WTC11 (cell line): ENCODE results near the gene KIFBP. TPM values are rescaled to one million over a fixed set of nuclear protein-coding genes. Genes with fewer than 3 reads are reported as not detected.

Experiments used
- ATAC-seq: fragments of 200-7000 bp; cut with Tn5 transposase; 2 replicates; pipeline ENCODE4 v1.10.0; 2021; ENCODE audit warnings: mild to moderate bottlenecking, moderate library complexity
- CTCF ChIA-PET: fragments of 300-600 bp; sonication (Branson Sonifier 250); formaldehyde crosslinking; loops from one replicate; lab custom pipeline; 2021; ENCODE audit warnings: antibody characterized with exemption; lab: Charles Lee
- POLR2A ChIA-PET: fragments of 350-600 bp; sonication (Branson Sonifier 250); formaldehyde crosslinking; loops from one replicate; lab custom pipeline; 2021; ENCODE audit warnings: antibody characterized with exemption; lab: Charles Lee
- DNase-seq: peaks from one replicate; pipeline ENCODE4 v3.0.0; 2021; ENCODE audit warnings: low spot score
- H3K27ac Mint-ChIP-seq: 2 replicates; pipeline ENCODE4 v1.8.0; 2021; ENCODE audit warnings: mixed read lengths
- H3K27me3 Mint-ChIP-seq: 2 replicates; pipeline ENCODE4 v1.8.0; 2021; ENCODE audit warnings: low read depth, mild to moderate bottlenecking, moderate library complexity, mixed read lengths
- H3K36me3 Mint-ChIP-seq: 2 replicates; pipeline ENCODE4 v1.8.0; 2021; ENCODE audit warnings: mixed read lengths
- H3K4me1 Mint-ChIP-seq: 2 replicates; pipeline ENCODE4 v1.8.0; 2022; ENCODE audit warnings: mixed read lengths
- H3K4me3 Mint-ChIP-seq: 2 replicates; pipeline ENCODE4 v1.8.0; 2021; ENCODE audit warnings: mild to moderate bottlenecking, moderate library complexity, mixed read lengths
- H3K9me3 Mint-ChIP-seq: 2 replicates; pipeline ENCODE4 v1.8.0; 2021; ENCODE audit warnings: mixed read lengths
- E2F1 ChIP-seq: sonication (generic); formaldehyde crosslinking; IDR thresholded peaks from 2 replicates; pipeline ENCODE4 v1.8.0; 2022; ENCODE audit warnings: mild to moderate bottlenecking, missing genetic modification reagents
- E2F5 ChIP-seq: sonication (generic); formaldehyde crosslinking; IDR thresholded peaks from 2 replicates; pipeline ENCODE4 v1.8.1; 2022; ENCODE audit warnings: mild to moderate bottlenecking, moderate library complexity, missing genetic modification reagents
- EMX1 ChIP-seq: fragments of 250-450 bp; sonication (Bioruptor Pico); IDR thresholded peaks from 2 replicates; pipeline ENCODE4 v1.8.0; 2021; ENCODE audit warnings: mild to moderate bottlenecking
- ESRRA ChIP-seq: sonication (generic); formaldehyde crosslinking; IDR thresholded peaks from 2 replicates; pipeline ENCODE4 v1.8.1; 2022; ENCODE audit warnings: mild to moderate bottlenecking, missing genetic modification reagents, borderline replicate concordance
- FOXJ3 ChIP-seq: sonication (generic); formaldehyde crosslinking; IDR thresholded peaks from 2 replicates; pipeline ENCODE4 v1.9.0; 2021; ENCODE audit warnings: missing genetic modification reagents, mild to moderate bottlenecking, borderline replicate concordance
- HMGA2 ChIP-seq: fragments of 250-450 bp; sonication (Bioruptor Pico); IDR thresholded peaks from 2 replicates; pipeline ENCODE4 v1.4.0; 2021; ENCODE audit warnings: mild to moderate bottlenecking, moderate library complexity
- JUN ChIP-seq: sonication (generic); formaldehyde crosslinking; IDR thresholded peaks from 2 replicates; pipeline ENCODE4 v1.8.0; 2023; ENCODE audit warnings: mild to moderate bottlenecking, missing genetic modification reagents
- MXD4 ChIP-seq: fragments of 250-450 bp; sonication (Bioruptor Pico); IDR thresholded peaks from 2 replicates; pipeline ENCODE4 v1.8.0; 2021; ENCODE audit warnings: mild to moderate bottlenecking, moderate library complexity, borderline replicate concordance
- NFATC4 ChIP-seq: fragments of 250-450 bp; sonication (Bioruptor Pico); IDR thresholded peaks from 2 replicates; pipeline ENCODE4 v1.9.0; 2021; ENCODE audit warnings: mild to moderate bottlenecking
- NFYB ChIP-seq: sonication (generic); formaldehyde crosslinking; conservative IDR thresholded peaks from 2 replicates; pipeline ENCODE4 v1.8.0; 2022; ENCODE audit warnings: low read depth, missing genetic modification reagents
- NR3C1 ChIP-seq: sonication (generic); formaldehyde crosslinking; conservative IDR thresholded peaks from 2 replicates; pipeline ENCODE4 v1.8.1; 2023; ENCODE audit warnings: low read depth, mild to moderate bottlenecking, missing genetic modification reagents
- SMAD4 ChIP-seq: sonication (generic); formaldehyde crosslinking; IDR thresholded peaks from 2 replicates; pipeline ENCODE4 v1.8.0; 2022; ENCODE audit warnings: mild to moderate bottlenecking, missing genetic modification reagents
- SOX15 ChIP-seq: fragments of 250-450 bp; sonication (Bioruptor Pico); IDR thresholded peaks from 2 replicates; pipeline ENCODE4 v1.9.0; 2021; ENCODE audit warnings: mild to moderate bottlenecking
- ZBTB21 ChIP-seq: sonication (generic); formaldehyde crosslinking; IDR thresholded peaks from 2 replicates; pipeline ENCODE4 v1.8.1; 2023; ENCODE audit warnings: mild to moderate bottlenecking, missing genetic modification reagents, borderline replicate concordance
- ZNF219 ChIP-seq: sonication (generic); formaldehyde crosslinking; IDR thresholded peaks from 2 replicates; pipeline ENCODE4 v1.8.0; 2023; ENCODE audit warnings: missing genetic modification reagents, mild to moderate bottlenecking, borderline replicate concordance
- ZNF423 ChIP-seq: fragments of 250-450 bp; sonication (Bioruptor Pico); IDR thresholded peaks from 2 replicates; pipeline ENCODE4 v2.1.2; 2022; ENCODE audit warnings: mild to moderate bottlenecking, moderate library complexity
- ZNF671 ChIP-seq: fragments of 250-450 bp; sonication (Bioruptor Pico); IDR thresholded peaks from 2 replicates; pipeline ENCODE4 v1.8.0; 2021; ENCODE audit warnings: mild to moderate bottlenecking
- total RNA-seq: library from RNA; stranded (reverse); gene quantifications from 3 replicates; pipeline ENCODE4 v1.2.3, GENCODE V29; 2021
- TF ChIP-seq, protein P1 (sequence below): sonication (generic); formaldehyde crosslinking; conservative IDR thresholded peaks from 2 replicates; pipeline ENCODE4 v1.8.1; 2023; ENCODE audit warnings: mild to moderate bottlenecking, low read depth, missing genetic modification reagents, moderate library complexity
- TF ChIP-seq, protein P2 (sequence below): fragments of 250-450 bp; sonication (Bioruptor Pico); IDR thresholded peaks from 2 replicates; pipeline ENCODE4 v1.9.0; 2021; ENCODE audit warnings: mild to moderate bottlenecking
- TF ChIP-seq, protein P3 (sequence below): sonication (generic); formaldehyde crosslinking; IDR thresholded peaks from 2 replicates; pipeline ENCODE4 v1.8.1; 2023; ENCODE audit warnings: mild to moderate bottlenecking, missing genetic modification reagents
- TF ChIP-seq, protein P4 (sequence below): sonication (generic); formaldehyde crosslinking; conservative IDR thresholded peaks from 2 replicates; pipeline ENCODE4 v1.8.1; 2022; ENCODE audit warnings: mild to moderate bottlenecking, missing genetic modification reagents

KIFBP gene
- total RNA-seq, 1 experiment from 2014 or later, result 31.2 TPM

GRCh38 chr10:68954904-68955303 lies 33.7 kb upstream of the KIFBP start:
- no peaks in the 10 kb centered on the region for H3K27me3 Mint-ChIP-seq
- TF ChIP-seq, protein P1, sequence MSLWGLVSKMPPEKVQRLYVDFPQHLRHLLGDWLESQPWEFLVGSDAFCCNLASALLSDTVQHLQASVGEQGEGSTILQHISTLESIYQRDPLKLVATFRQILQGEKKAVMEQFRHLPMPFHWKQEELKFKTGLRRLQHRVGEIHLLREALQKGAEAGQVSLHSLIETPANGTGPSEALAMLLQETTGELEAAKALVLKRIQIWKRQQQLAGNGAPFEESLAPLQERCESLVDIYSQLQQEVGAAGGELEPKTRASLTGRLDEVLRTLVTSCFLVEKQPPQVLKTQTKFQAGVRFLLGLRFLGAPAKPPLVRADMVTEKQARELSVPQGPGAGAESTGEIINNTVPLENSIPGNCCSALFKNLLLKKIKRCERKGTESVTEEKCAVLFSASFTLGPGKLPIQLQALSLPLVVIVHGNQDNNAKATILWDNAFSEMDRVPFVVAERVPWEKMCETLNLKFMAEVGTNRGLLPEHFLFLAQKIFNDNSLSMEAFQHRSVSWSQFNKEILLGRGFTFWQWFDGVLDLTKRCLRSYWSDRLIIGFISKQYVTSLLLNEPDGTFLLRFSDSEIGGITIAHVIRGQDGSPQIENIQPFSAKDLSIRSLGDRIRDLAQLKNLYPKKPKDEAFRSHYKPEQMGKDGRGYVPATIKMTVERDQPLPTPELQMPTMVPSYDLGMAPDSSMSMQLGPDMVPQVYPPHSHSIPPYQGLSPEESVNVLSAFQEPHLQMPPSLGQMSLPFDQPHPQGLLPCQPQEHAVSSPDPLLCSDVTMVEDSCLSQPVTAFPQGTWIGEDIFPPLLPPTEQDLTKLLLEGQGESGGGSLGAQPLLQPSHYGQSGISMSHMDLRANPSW (CRISPR knock-in tag), result no peak
- TF ChIP-seq HMGA2 (CRISPR knock-in tag), result no peak
- TF ChIP-seq, protein P2, sequence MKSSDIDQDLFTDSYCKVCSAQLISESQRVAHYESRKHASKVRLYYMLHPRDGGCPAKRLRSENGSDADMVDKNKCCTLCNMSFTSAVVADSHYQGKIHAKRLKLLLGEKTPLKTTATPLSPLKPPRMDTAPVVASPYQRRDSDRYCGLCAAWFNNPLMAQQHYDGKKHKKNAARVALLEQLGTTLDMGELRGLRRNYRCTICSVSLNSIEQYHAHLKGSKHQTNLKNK (CRISPR knock-in tag), result no peak
- no peak for TF ChIP-seq NFYB (CRISPR knock-in tag)
- TF ChIP-seq, protein P3, sequence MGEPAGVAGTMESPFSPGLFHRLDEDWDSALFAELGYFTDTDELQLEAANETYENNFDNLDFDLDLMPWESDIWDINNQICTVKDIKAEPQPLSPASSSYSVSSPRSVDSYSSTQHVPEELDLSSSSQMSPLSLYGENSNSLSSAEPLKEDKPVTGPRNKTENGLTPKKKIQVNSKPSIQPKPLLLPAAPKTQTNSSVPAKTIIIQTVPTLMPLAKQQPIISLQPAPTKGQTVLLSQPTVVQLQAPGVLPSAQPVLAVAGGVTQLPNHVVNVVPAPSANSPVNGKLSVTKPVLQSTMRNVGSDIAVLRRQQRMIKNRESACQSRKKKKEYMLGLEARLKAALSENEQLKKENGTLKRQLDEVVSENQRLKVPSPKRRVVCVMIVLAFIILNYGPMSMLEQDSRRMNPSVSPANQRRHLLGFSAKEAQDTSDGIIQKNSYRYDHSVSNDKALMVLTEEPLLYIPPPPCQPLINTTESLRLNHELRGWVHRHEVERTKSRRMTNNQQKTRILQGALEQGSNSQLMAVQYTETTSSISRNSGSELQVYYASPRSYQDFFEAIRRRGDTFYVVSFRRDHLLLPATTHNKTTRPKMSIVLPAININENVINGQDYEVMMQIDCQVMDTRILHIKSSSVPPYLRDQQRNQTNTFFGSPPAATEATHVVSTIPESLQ (CRISPR knock-in tag), result no peak
- TF ChIP-seq MXD4 (CRISPR knock-in tag), result no peak
- no peak for TF ChIP-seq SMAD4
- no peak for TF ChIP-seq JUN (CRISPR knock-in tag)
- no peak for TF ChIP-seq FOXJ3 (CRISPR knock-in tag)
- TF ChIP-seq SOX15, result no peak
- TF ChIP-seq ESRRA, result no peak
- no peak for TF ChIP-seq NR3C1 (CRISPR knock-in tag)
- TF ChIP-seq ZNF219 (CRISPR knock-in tag), result no peak
- TF ChIP-seq E2F1 (CRISPR knock-in tag), result no peak
- TF ChIP-seq ZBTB21 (CRISPR knock-in tag), result no peak
- TF ChIP-seq NFATC4 (CRISPR knock-in tag), result no peak
- TF ChIP-seq, protein P4, sequence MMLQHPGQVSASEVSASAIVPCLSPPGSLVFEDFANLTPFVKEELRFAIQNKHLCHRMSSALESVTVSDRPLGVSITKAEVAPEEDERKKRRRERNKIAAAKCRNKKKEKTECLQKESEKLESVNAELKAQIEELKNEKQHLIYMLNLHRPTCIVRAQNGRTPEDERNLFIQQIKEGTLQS (CRISPR knock-in tag), result no peak
- CTCF ChIA-PET, result interaction anchor here (1.0 to 2.0 kb wide), 5 partner anchors 14 to 453 kb away, joined by 3 to 7 read pairs (median 5); partner anchors contain the start of gene STOX1
- DNase-seq (no peak), ATAC-seq (no peak)
- H3K9me3 Mint-ChIP-seq, result peaks cover 3% of the 10 kb centered on the region; the same call in 1 of the 2 replicates
- peaks cover 9% of the 10 kb centered on the region for H3K4me1 Mint-ChIP-seq
- POLR2A ChIA-PET, result no interaction called here
- peak overlapping the region; percentile 51; the same call in 1 of the 2 replicates for H3K27ac Mint-ChIP-seq
- H3K4me3 Mint-ChIP-seq, result peak overlapping the region; percentile 64
- H3K36me3 Mint-ChIP-seq, result peaks cover 11% of the 10 kb centered on the region

GRCh38 chr10:68955355-68955831 lies 33.2 kb upstream of the KIFBP start:
- peak overlapping the region; percentile 99 for H3K4me3 Mint-ChIP-seq
- peak overlapping the region; percentile 99 for H3K27ac Mint-ChIP-seq
- ATAC-seq (peak; percentile 45), DNase-seq (no peak)
- POLR2A ChIA-PET, result no interaction called here
- H3K9me3 Mint-ChIP-seq, result peaks cover 3% of the 10 kb centered on the region; the same call in 1 of the 2 replicates
- H3K27me3 Mint-ChIP-seq, result no peaks in the 10 kb centered on the region
- CTCF ChIA-PET, result interaction anchor here (0.9 to 2.0 kb wide), 9 partner anchors 14 to 453 kb away, joined by 3 to 7 read pairs (median 4); partner anchors contain the start of gene STOX1
- H3K4me1 Mint-ChIP-seq, result peaks cover 9% of the 10 kb centered on the region
- H3K36me3 Mint-ChIP-seq, result peaks cover 16% of the 10 kb centered on the region
- no peak for TF ChIP-seq ESRRA
- TF ChIP-seq MXD4 (CRISPR knock-in tag), result no peak
- TF ChIP-seq, protein P1 (CRISPR knock-in tag), result no peak
- TF ChIP-seq EMX1, result no peak
- TF ChIP-seq ZNF423 (CRISPR knock-in tag), result no peak
- no peak for TF ChIP-seq ZNF671
- TF ChIP-seq ZNF219 (CRISPR knock-in tag), result no peak
- no peak for TF ChIP-seq E2F5 (CRISPR knock-in tag)
